T-helper 2 cell treated with Interferon-gamma antibody and Interleukin-4, amounts not matched to agents 5 μg/mL and 100 μg/mL, for 36 hours (primary cell): Measurements from ENCODE around the gene KHK.

ENCODE experiments used
- DNase-seq: peaks from one replicate; pipeline ENCODE4 v3.0.0; 2021; ENCODE audit warnings: low spot score
- H3K27ac Mint-ChIP-seq: one replicate; pipeline ENCODE4 v1.8.0; 2021; ENCODE audit warnings: mild to moderate bottlenecking, mixed read lengths
- H3K27me3 Mint-ChIP-seq: one replicate; pipeline ENCODE4 v1.8.0; 2021; ENCODE audit warnings: low read depth, mixed read lengths
- H3K36me3 Mint-ChIP-seq: one replicate; pipeline ENCODE4 v1.8.0; 2021; ENCODE audit warnings: low read depth, mixed read lengths
- H3K4me1 Mint-ChIP-seq: one replicate; pipeline ENCODE4 v1.8.0; 2021; ENCODE audit warnings: low read depth, mixed read lengths
- H3K4me3 Mint-ChIP-seq: one replicate; pipeline ENCODE4 v1.8.0; 2022; ENCODE audit warnings: mild to moderate bottlenecking, moderate library complexity, mixed read lengths
- H3K9me3 Mint-ChIP-seq: one replicate; pipeline ENCODE4 v1.8.0; 2021; ENCODE audit warnings: mixed read lengths

KHK gene

DNA sequence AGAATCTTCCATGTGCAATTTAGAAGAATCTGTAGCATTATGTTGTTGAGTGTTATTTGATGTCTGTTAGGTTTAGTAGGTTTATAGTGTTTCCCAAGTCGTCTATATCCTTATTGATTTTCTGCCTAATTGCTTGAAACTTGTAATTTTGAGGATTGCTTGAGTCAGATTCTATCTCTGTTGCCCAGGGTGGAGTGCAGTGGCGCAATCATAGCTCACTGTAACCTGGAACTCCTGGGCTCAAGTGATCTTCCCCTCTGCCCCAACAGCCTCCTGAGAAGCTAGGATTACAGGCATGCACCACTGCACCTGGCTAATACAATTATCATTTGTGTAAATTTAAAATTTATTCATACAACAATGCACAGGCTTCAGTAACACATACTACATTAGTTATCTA, 59.1 kb downstream of the KHK start:
- Mint-ChIP-seq H3K27me3 (peaks cover 30% of the 10 kb centered on the region), H3K4me1 (no peaks in the 10 kb centered on the region), H3K36me3 (no peaks in the 10 kb centered on the region), H3K9me3 (no peaks in the 10 kb centered on the region), H3K4me3 (no peak overlapping the region), H3K27ac (no peak overlapping the region)
- DNase-seq: no peak

DNA sequence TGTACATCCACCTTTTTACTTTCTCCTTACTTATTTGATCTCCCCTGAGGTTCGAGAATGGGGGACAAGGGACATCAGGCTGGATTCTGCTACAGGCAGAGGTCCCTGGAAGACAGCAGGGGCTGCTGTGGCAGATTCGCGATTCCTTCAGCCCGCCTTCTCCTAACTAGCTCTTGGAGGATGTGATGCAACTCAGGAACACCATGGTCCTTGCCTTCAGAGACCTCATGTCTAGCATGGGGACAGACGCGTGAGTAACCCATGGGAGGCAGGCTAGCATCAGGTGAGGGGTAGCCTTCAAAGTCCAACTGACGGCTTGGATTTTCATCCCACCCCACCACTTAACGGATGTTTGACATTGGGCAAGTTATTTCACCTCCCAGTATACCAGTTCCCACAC, 61.4 kb downstream of the KHK start:
- Mint-ChIP-seq H3K9me3 (no peaks in the 10 kb centered on the region), H3K36me3 (no peaks in the 10 kb centered on the region), H3K4me1 (no peaks in the 10 kb centered on the region), H3K27ac (no peak overlapping the region), H3K4me3 (no peak overlapping the region), H3K27me3 (peaks cover 24% of the 10 kb centered on the region)
- no peak for DNase-seq

DNA sequence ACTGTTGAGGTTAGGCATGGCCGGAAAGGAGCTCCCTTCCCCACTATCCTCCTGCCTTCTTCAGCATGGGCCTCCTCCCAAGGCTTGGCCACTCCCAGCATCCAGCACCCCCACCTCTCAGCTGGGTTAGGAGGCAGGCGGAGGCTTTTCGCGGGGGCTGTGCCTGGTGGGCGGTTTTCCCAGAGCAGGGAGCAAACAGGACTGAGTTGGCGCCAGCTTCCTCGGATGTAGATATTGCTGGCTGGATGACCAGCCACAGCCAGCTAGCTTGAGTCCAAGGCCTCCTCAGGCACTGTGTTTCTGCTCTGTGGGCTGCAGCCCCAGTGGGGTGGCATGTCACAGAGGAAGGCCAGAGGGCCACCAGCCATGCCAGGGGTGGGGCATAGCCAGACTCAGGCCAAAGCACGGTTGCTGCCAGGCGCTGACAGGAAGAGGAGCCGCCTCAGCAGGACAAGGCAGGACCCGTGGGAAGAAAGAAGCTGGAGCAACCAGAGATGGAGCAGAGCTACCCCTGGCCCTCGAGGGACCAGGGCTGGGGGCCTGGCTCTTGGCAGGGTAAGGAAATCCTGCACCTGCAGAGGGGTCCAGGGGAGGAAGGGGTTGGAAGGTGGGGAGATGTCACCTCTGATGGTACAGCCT, 62.3 kb downstream of the KHK start, which contains the start of gene TCF23:
TSS of gene TCF23 (plus strand) at position 204 of the 639 bp plus-strand sequence. CDS start at position 334, 130 bp downstream.
- Mint-ChIP-seq H3K4me1 (no peaks in the 10 kb centered on the region), H3K4me3 (no peak within 1 kb of the TSS), H3K36me3 (no peaks in the 10 kb centered on the region), H3K9me3 (no peaks in the 10 kb centered on the region), H3K27me3 (peaks cover 15% of the 10 kb centered on the region), H3K27ac (no peak within 1 kb of the TSS)
- no peak for DNase-seq

DNA sequence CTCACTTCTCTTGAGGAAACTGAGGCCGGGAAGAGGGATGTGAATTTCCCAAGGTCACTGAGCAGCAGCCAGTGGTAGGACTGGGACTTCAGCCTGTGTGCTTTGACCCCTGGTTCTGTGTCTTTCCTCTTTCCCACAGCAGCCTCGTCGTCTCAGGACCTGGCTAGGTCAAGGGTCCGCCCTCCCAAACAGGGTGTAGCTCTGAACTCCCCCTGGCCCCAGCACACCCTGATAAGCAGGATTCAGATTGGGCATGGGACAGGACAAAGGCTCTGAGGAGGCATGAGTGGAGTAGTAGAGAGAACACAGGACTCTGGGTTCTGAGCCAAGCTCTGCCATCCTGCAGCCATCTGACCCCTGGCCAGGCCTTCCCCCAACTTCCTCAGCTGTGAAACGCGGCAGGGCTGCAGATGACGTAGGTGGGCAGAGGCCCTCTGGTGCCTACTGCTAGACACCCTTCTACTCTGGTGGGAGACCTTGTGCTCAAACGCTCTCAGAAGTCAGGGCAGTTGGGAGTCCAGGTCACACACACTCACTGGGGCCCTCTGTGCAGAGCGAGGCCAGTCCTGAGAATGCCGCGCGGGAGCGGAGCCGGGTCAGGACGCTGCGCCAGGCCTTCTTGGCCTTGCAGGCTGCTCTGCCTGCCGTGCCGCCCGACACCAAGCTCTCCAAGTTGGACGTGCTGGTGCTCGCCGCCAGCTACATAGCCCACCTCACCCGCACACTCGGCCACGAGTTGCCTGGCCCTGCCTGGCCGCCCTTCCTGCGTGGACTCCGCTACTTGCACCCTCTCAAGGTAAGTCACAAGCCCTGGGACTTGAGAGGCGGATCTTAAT, 63.2 kb downstream of the KHK start:
- Mint-ChIP-seq H3K4me3 (no peak overlapping the region), H3K27ac (no peak overlapping the region), H3K36me3 (no peaks in the 10 kb centered on the region), H3K27me3 (peaks cover 10% of the 10 kb centered on the region), H3K4me1 (no peaks in the 10 kb centered on the region), H3K9me3 (no peaks in the 10 kb centered on the region)
- no peak for DNase-seq
